NCI-H446 treated with DMSO at 0.1 percent for 48 hours (cell line): ENCODE measurements around the gene HAT1.
A peak's percentile ranks its signal among the peaks of the same experiment; 100 is the strongest.

Experiments
- DNase-seq: peaks from one replicate; lab custom pipeline; 2025; lab: John Stamatoyannopoulos, UW

The HAT1 gene

DNA sequence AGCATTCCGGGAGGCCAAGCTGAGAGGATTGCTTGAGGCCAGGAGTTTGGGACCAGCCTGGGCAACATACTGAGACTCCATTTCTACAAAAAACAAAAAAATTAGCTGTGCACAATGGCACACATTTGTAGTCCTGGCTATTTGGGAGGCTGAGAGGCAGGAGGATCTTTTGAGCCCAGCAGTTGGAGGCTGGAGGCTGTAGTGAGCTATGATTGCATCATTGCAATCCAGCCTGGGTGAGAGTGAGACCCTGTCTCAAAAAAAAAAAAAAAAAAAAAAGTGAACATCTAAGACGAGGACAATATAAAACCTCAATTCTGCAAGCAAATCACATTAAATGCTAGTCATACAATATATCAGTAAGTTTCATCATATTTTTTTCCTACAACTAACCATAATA, 2.8 kb upstream of the HAT1 start:
- no peak for DNase-seq

- DNase-seq, result no peak
These were observed 361 bp upstream of the HAT1 start for GRCh38 chr2:171921970-171922229.

DNA sequence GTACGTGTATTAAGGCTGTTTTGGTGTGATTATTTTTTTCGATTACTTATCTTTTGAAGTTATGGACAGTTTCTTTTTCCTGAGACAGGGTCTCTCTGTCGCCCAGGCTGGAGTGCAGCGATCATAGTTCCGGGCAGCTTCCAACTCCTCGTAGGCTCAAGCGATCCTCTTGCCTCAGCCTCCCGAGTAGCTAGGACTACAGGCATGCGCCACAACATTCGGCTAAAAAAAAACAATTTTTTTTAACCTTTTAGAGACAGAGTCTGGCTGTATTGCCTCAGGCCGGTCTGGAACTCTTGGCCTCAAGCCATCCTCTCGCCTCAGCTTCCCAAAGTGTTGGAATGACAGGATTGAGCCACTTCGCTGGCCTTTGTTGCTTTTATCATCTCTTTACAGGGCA, 945 bp downstream of the HAT1 start:
- DNase-seq, result peak; percentile 2

DNA sequence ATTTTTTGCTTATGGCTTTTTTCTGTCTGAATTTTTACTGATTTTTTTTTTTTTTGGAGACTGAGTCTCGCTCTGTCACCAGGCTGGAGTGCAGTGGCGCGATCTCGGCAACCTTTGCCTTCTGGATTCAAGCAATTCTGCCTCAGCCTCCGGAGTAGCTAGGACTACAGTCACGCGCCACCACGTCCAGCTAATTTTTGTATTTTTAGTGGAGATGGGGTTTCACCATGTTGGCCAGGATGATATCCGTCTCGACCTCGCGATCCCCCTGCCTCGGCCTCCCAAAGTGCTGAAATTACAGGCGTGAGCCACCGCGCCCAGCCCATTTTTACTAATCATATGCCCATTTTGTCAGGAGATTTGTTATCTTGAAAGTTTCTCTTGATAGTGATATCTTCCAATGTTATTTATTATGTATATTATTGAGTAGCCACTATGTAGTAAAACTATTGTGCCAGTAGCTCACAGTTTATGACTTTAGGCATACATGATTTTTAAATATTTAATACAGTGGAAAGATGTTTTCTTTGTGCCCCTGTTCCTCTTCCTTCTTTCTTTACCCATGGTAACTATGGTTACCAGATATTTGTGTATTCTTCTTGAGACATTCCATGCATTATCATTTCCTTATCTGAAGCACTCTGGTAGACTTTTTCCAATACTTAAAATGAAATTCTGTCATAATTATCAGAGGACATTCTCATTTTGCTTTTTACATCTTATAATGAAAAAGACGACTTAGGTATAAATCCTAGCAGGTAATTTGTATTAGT, 2.1 kb downstream of the HAT1 start:
- DNase-seq, result no peak

GRCh38 chr2:171930385-171930784, 8.1 kb downstream of the HAT1 start:
- no peak for DNase-seq

DNA sequence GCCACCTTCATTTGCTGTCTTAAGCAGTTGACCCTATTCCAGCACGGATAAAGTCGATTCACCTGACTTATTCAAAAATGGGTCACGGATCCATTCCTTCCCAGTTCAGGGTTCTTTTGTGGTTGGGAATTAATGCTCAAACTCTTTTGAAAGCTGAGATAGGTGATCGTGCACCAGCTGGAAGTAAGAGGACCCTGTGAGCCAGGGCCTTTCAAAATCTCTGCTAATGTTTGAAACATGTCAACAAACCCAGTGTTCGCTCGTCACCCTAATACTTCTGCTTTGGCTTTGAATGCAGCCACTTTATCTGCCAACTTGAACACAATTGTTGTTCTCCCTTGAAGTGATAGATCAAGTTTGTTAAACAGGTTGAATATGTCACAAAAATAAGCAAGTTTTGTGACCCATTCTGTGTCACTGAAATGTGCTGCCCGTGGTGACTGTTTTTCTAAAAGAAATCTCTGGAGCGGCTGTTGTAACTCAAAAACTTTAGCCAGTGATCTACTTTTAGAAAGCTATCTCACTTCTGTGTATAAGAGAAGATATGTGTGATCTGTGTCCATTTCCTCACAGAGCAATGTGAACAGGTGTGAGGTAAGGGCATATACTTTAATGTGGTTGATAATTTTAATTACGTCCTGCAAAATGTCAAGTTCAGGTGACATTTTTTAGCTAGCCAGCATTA, 16.9 kb downstream of the HAT1 start:
- no peak for DNase-seq

DNA sequence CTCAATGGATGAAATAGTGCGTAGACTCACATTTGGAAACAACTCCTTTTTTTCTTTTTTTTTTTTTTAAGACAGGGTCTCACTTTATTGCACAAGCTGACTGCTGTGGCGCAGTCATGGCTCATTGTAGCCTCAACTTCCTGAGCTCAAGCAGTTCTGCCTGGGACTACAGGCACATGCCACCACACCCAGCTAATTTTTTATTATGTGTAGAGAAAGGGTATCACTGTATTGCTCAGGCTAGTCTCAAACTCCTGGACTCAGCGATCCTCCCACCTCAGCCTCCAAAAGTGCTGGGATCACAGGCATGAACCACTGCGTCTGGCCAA, 17.4 kb downstream of the HAT1 start:
- no peak for DNase-seq

GRCh38 chr2:171941316-171941699, 19.0 kb downstream of the HAT1 start:
- no peak for DNase-seq

GRCh38 chr2:171943869-171944268, 21.6 kb downstream of the HAT1 start:
- no peak for DNase-seq

DNA sequence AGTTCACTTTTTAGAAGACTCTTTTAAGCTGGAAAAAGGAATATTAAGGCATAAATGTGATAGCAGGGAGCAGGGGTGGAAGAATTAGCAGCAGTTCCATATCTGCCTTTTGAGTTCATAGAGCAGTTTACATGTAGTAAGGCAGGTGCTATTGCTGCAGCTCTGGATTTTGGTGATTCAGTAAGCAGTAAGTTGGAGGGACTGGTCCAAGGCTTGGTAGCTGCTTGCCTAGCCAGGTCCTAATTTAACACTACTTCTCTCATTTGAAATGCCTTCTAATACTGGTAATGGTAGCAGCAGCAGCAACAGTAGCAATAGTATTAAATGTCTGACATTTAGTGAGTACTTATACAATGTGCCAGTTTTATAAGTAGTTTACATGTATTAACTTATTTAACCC, 30.0 kb downstream of the HAT1 start:
- DNase-seq, result no peak

DNA sequence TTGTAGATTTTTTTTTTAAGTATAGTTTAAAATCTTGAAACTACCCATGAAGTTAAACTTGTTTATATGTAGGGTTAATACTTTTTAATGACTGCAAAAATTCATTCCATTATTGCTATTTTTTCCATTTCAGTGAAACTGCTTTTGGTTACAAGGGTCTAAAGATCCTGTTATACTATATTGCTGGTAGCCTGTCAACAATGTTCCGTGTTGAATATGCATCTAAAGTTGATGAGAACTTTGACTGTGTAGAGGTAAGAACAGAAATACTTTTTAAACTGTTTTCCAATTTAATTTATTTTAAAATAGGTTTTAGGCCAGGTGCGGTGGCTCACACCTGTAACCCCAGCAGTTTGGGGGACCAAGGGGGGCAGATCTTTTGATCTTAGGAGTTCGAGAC, 30.5 kb downstream of the HAT1 start:
- DNase-seq, result no peak

DNA sequence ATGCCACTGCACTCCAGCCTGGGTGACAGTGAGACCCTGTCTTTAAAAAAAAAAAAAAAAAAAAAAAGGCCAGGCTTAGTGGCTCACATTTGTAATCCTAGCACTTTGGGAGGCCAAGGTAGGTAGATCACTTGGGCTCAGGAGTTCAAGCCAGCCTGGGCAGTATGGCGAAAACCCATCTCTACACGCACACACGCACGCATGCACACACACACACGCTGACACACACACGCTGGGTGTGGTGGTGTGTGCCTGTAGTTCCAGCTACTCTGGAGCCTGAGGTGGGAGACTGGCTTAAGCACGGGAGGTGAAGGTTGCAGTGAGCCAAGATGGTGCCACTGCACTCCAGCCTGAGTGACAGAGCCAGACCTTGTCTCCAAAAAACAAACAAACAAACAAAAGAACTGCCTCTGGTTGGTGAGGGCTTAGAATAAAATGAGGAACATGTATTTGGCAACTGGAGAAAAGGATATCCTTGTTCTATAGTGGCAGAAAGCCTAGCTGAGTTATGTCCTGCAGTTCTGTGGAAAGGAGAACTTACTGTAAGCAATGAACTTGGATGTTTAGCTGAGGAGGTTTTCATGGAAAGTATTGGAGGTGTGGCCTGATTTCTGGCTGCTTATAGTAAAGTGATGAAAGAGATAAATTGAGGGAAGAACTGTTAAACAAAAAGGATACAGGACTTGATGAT, 34.0 kb downstream of the HAT1 start:
- no peak for DNase-seq

DNA sequence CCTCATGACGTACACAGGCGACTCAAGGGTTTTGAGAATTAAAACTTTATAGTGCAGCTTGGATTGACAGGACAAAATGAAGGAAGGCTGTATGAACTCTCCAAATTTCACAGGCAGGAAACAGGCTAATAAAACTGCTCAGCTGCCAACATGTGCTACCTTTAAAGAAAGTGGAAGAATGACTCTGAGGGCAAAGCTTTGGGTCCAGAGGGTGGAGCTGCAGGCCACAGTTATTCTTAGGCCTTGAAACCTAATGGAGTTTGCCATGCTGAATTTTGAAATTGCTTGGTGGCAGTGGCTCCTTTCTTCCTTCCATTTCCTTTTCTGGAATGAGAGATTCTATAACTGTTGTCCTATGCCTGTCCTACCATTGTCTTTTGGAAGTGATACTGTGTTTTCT, 34.8 kb downstream of the HAT1 start:
- no peak for DNase-seq

DNA sequence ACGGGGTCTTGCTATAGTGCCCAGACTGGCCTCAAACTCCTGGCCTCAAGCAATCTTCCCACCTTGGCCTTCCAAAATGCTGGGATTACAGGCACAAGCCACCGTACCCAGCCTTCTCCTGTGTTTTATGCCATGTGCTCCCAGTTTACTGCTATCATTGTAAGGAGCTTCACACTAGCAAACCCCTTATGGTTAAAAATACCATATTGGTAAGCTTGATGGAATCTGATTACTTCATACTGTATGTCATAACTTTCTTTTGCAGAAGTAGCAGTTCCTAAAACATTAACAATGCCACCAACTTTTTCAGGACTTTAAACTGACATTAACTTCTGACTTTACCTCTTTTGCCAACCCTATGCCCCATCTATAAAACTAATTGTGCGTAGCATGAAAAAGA, 36.2 kb downstream of the HAT1 start:
- no peak for DNase-seq

DNA sequence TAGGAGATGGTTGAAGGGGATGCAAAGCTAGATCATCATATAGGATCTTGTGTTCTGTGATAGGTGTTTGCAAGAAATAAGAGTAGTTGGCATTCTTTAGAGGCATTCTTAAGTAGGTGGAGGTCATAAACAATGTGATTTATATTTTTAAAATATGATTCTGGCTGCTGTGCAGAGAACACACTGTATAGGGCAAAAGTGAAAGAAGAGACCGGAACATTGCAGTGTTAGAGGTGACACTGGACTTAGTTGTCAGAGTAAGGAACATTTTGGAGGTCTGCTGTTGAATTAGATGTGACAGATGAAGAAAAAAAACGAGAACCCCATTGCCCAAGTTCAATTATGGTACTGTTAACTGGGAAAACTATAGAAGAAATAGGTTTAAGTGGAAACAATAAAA, 37.7 kb downstream of the HAT1 start:
- no peak for DNase-seq

- DNase-seq, result no peak
These were observed 38.3 kb downstream of the HAT1 start for GRCh38 chr2:171960570-171960969.

GRCh38 chr2:171963198-171963597, 40.9 kb downstream of the HAT1 start:
- no peak for DNase-seq

DNA sequence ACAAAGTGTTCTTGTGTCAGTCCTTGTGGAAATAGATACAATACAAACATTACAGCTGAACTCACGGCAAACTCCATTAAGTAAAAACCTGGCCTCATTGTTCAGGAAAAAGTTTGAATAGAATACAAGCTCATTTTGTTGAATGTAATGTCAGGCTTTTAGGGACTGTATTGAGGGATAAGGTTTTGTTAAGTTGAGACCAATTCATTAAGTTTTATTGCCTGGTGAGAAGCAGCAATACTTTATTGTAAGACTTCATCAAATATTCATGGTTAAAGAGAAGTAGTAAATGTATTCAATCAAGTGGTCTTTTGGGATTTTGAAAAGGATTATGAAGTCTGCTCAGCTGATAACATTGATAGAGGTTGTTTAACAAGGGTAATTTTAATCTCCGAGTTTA, 42.0 kb downstream of the HAT1 start:
- DNase-seq, result no peak

- no peak for DNase-seq
These were observed 43.0 kb downstream of the HAT1 start for GRCh38 chr2:171965238-171965637.

- no peak for DNase-seq
These were observed 43.4 kb downstream of the HAT1 start for GRCh38 chr2:171965661-171966060.

- DNase-seq, result no peak
These were observed 44.0 kb downstream of the HAT1 start for GRCh38 chr2:171966235-171966634.

GRCh38 chr2:171966688-171967087, 44.4 kb downstream of the HAT1 start:
- no peak for DNase-seq

DNA sequence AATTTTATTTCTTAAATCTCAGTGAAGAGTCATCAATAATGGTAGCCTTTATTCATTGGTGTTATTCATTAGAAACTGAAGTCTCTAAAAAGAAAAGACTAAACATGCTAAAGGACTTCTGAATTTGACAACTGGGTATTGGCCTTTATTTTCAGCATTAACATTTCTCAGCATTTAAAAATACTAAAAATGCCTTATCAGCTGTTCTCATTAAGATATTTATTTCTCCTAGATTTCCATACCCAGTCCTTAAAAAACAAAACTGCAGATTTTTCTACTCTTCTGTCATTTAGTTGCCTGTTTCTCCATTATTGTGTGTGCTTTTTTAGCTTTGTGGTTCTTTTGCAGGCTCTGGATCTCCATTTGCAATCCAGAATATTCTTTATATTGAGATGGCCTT, 46.2 kb downstream of the HAT1 start:
- DNase-seq, result no peak
